Measurements from ENCODE around the gene ELOVL7. TPM values are rescaled to one million over a fixed set of nuclear protein-coding genes. Genes with fewer than 3 reads are reported as not detected.

Gene ELOVL7
- total and polyA plus RNA-seq, 2 of the 4 experiments (the other 2 are of a cell fraction): 0.18 TPM; not detected in 1

GRCh38 chr5:60841361-60841760, 2.7 kb downstream of the ELOVL7 start:
- ChIA-PET CTCF (no interaction called here), POLR2A (ENCODE audit: unreplicated experiment) (no interaction called here)
- no peak overlapping the region for H2AK9ac ChIP-seq (replicated peaks; ENCODE audit: low read depth, low read length, poor library complexity)
- H4K5ac ChIP-seq (ENCODE audit: low read depth, low read length): no peak overlapping the region
- no peak overlapping the region for H3K9ac ChIP-seq (ENCODE audit: low read depth, low read length)
- in situ Hi-C loops (cut with MboI; ENCODE audit: low sequenced_read_pairs): no loop called here
- H3K4me3 ChIP-seq (ENCODE audit: insufficient read depth, low read depth, low read length): no peak overlapping the region
- H4K20me1 ChIP-seq (ENCODE audit: insufficient read depth, low read length): no peaks in the 10 kb centered on the region
- no peak overlapping the region for H3K14ac ChIP-seq (replicated peaks; ENCODE audit: low read depth, low read length)
- intact Hi-C loops (cut with micrococcal nuclease): loop anchor here (5.0 to 10.0 kb wide), 2 partner anchors 137 to 1869 kb away; partner anchors contain the start of gene DEPDC1B
- H2BK5ac ChIP-seq (ENCODE audit: low read depth, low read length, poor library complexity, severe bottlenecking): no peak overlapping the region
- dilution Hi-C loops (cut with HindIII; ENCODE audit: low sequenced_read_pairs, unreplicated experiment): no loop called here
- no peak overlapping the region for H3K4ac ChIP-seq (ENCODE audit: low read depth, low read length)
- no peak for TF ChIP-seq MAZ (IDR thresholded peaks at IDR 0.05; ENCODE audit: borderline replicate concordance, low read depth, low read length)
- TF ChIP-seq RCOR1 (IDR thresholded peaks at IDR 0.05; ENCODE audit: insufficient replicate concordance, low read length): no peak
- TF ChIP-seq, protein P1, sequence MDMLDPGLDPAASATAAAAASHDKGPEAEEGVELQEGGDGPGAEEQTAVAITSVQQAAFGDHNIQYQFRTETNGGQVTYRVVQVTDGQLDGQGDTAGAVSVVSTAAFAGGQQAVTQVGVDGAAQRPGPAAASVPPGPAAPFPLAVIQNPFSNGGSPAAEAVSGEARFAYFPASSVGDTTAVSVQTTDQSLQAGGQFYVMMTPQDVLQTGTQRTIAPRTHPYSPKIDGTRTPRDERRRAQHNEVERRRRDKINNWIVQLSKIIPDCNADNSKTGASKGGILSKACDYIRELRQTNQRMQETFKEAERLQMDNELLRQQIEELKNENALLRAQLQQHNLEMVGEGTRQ (IDR thresholded peaks at IDR 0.05; ENCODE audit: low read depth, low read length): no peak
- no peak for TF ChIP-seq RAD21 (IDR thresholded peaks at IDR 0.05; ENCODE audit: low read length)
- no peak for TF ChIP-seq FOS (IDR thresholded peaks at IDR 0.05; ENCODE audit: low read depth, low read length)
- TF ChIP-seq MXI1 (IDR thresholded peaks at IDR 0.05; ENCODE audit: borderline replicate concordance, low read depth, low read length): no peak
- no peak for TF ChIP-seq CHD1 (IDR thresholded peaks at IDR 0.05; ENCODE audit: low read depth, low read length)
- no peak for TF ChIP-seq POLR2A (IDR thresholded peaks at IDR 0.05; ENCODE audit: low read depth, low read length)
- TF ChIP-seq NFE2L2 (IDR thresholded peaks at IDR 0.05; ENCODE audit: low read depth, low read length): no peak
- TF ChIP-seq SMC3 (IDR thresholded peaks at IDR 0.05; ENCODE audit: low read depth, low read length): no peak
- no peak overlapping the region for H3K27ac ChIP-seq (ENCODE audit: insufficient read depth, low read length)
- H2BK20ac ChIP-seq (ENCODE audit: low read depth, low read length): no peak overlapping the region
- H3K56ac ChIP-seq (ENCODE audit: extremely low read depth, insufficient read depth, low read length): no peak overlapping the region
- H3K27me3 ChIP-seq (ENCODE audit: control insufficient read depth, insufficient read depth, low read length): peaks cover 54% of the 10 kb centered on the region
- H2BK15ac ChIP-seq (ENCODE audit: low read depth, low read length): no peak overlapping the region
- no peak overlapping the region for H3K23ac ChIP-seq (ENCODE audit: low read depth, low read length)
- H2AK5ac ChIP-seq (ENCODE audit: low read depth, low read length): no peak overlapping the region
- H3K9me3 ChIP-seq (ENCODE audit: control insufficient read depth, insufficient read depth, low read length): no peaks in the 10 kb centered on the region
- no peaks in the 10 kb centered on the region for H3K79me1 ChIP-seq (ENCODE audit: low read depth in 1 of 2, low read length in 2 of 2)
- DNase-seq: no peak
- no peaks in the 10 kb centered on the region; the same call in 1 of the 2 replicates for H3K4me1 ChIP-seq (ENCODE audit: control insufficient read depth, insufficient read depth, low read length)
- no TSS peak for BruUV-seq (replicated peaks)
- H3K9me1 ChIP-seq (ENCODE audit: insufficient read depth, low read length): no peaks in the 10 kb centered on the region
- H2AFZ ChIP-seq (replicated peaks; ENCODE audit: low read length, poor library complexity): no peak overlapping the region
- no peak overlapping the region for H4K8ac ChIP-seq (ENCODE audit: low read depth in 2 of 2, low read length in 2 of 2)
- no CpG with 5 or more reads among the region's 2 CpGs for WGBS, 2 experiments (ENCODE audit: extremely low coverage in 2 of 2, insufficient read length in 1 of 2)
- no peak overlapping the region for H4K91ac ChIP-seq (ENCODE audit: insufficient read depth, low read depth, low read length)
- no peaks in the 10 kb centered on the region for H3K36me3 ChIP-seq (ENCODE audit: control insufficient read depth, insufficient read depth, low read length)
- H3K18ac ChIP-seq (ENCODE audit: low read depth, low read length): no peak overlapping the region
- no peak overlapping the region for H2BK120ac ChIP-seq (ENCODE audit: low read depth, low read length)
- ATAC-seq (ENCODE audit: low read depth): no peak
- H3K4me2 ChIP-seq (ENCODE audit: low read depth, low read length): no peak overlapping the region

Data from IMR-90 (cell line).